A549 treated with ZK216348 at 1 μM for 4 hours (cell line): Measurements from ENCODE around the gene M1AP. TPM values are rescaled to one million over a fixed set of nuclear protein-coding genes. Genes with fewer than 3 reads are reported as not detected.

Experiments
- total RNA-seq: library from RNA; stranded (reverse); fragments of 200-300 nt; extraction: Qiagen RNA extraction; gene quantifications from 5 replicates; pipeline ENCODE4 v1.2.3, GENCODE V29; 2022; ENCODE audit warnings: low read depth

Gene M1AP, protein sequence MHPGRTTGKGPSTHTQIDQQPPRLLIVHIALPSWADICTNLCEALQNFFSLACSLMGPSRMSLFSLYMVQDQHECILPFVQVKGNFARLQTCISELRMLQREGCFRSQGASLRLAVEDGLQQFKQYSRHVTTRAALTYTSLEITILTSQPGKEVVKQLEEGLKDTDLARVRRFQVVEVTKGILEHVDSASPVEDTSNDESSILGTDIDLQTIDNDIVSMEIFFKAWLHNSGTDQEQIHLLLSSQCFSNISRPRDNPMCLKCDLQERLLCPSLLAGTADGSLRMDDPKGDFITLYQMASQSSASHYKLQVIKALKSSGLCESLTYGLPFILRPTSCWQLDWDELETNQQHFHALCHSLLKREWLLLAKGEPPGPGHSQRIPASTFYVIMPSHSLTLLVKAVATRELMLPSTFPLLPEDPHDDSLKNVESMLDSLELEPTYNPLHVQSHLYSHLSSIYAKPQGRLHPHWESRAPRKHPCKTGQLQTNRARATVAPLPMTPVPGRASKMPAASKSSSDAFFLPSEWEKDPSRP
- total RNA-seq = not detected in 5 replicates

DNA sequence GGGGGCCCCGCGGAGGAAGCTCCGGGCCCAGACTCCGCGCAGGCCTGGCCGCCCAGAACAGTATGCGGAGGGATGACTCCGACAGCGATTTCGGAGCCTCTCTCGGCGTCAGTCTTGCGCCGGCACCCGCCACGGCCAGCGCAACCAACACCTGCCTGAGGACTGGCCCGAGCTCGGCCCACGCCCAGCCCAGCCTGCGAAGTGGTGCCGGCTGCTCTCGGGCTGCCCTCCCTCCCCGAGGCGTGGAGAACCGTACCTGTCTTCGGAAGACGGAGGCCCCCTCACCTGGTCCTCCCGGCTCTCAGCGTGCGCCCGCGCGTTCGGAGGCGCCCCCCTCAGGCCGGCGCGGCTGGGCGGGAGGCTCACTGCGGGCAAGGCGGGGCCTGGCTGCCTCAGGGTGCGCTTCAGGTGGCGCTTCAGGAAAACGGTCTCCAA lies at the start of gene M1AP:
Gene M1AP, minus strand, starts transcription at position 322 of the 435 bp plus-strand sequence. CDS start 8,055 bp downstream, outside the sequence.

DNA sequence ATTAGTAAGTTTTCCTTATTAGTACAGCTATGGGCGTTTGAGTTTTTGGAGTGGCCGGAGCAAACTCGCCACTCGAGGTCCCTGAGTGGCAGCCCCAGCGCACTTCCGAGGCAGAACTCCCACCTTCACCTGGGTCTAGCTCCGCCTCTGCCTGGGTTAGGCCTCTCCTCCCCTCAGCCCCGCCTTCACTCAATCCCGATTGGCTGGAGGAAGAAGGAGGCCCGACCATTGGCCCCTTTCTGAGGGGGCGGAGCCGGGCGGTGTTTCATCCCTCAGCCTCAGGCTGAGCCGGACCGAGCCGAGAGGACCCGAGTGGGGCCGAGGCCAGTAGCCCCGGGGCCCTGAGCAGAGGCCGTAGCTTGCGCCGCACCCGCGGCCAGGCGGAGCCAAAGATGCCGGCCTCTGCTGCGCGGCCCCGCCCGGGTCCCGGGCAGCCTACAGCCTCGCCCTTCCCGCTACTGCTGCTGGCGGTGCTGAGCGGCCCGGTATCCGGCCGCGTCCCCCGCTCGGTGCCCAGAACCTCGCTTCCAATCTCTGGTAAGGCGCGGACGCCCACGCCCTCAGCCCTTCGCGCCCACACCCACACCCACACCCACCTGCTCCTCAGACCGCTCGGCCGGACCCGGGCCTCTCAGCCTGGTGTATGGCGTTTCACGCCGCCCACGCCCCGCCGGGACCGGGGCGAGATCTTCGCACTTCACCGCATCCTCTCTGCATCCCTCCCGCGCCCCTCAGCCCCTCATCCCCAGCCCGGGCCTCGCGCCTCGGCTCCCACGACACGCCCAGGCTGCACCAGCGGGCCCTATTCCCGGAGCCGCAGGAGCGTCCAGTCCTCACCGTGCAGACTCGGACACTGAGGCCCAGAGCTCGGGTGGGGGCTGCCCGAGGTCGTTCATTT lies 6.1 kb upstream of the M1AP start, which contains the start of gene SEMA4F:
Gene SEMA4F, plus strand, starts transcription at position 263 of the 898 bp plus-strand sequence. Its CDS starts 130 bp downstream, at position 393.

GRCh38 chr2:74553892-74554819 lies 94.0 kb downstream of the M1AP start, which contains the start of the genes DOK1 and LOXL3:
TSS of gene DOK1 (plus strand) at chr2:74554720. CDS start at chr2:74554755, 35 bp downstream.
TSS of gene LOXL3 (minus strand) at chr2:74553942. CDS start at chr2:74552634, 1,308 bp downstream.

DNA sequence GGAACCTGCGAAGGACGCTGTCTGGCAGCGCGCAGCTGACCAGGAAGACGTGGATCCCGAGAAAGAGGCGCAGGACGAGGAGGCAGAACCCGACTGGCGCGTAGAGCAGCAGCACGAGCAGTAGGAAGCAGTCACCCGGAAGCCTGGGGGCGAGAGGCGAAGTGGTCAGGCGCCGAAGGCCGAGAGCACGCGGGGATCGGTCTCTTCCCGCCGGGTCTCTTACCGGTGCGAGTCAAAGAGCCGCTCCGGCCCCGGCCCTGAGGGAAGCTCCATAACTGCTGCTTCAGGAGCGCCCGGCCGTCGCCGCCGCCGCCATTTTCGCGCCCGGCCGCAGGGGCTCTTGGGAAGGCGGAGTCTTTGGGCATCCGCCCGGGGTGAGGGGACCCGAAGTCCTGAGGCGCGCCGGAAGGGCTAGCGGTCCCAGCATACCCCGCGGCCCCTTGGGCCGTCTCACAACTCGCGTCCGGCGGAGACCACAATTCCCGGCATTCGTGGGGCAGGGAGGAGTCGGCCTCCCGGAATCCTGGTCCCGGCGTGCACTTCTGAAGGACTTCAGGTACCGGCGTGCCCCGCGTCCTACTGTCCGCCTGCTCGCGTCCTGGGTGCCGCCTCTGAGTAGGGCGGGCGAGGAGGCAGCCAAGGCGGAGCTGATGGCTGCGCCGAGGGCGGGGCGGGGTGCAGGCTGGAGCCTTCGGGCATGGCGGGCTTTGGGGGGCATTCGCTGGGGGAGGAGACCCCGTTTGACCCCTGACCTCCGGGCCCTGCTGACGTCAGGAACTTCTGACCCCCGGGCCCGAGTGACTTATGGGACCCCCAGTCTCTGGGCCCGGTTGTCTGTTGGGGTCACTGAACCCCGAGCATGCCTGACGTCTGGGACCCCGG lies 118.5 kb downstream of the M1AP start, which contains the start of the genes AUP1 and HTRA2:
Gene AUP1, minus strand, starts transcription at position 350 of the 882 bp plus-strand sequence. Its CDS starts 77 bp downstream, at position 273.
Gene HTRA2, plus strand, starts transcription at position 577 of the 882 bp plus-strand sequence. Its CDS starts 74 bp downstream, at position 651.

GRCh38 chr2:74525717-74526648 lies 122.1 kb downstream of the M1AP start, which contains the start of gene DQX1:
TSS of gene DQX1 (minus strand) at chr2:74526231. CDS start at chr2:74525729, 502 bp downstream.

GRCh38 chr2:74514368-74515270 lies 133.5 kb downstream of the M1AP start, which contains the start of gene TLX2:
TSS of gene TLX2 (plus strand) at chr2:74514450. CDS start at chr2:74514807, 357 bp downstream.

Other genes starting within 250 kb of the M1AP start
- gene C2orf81, start 226.7 kb downstream of the M1AP start, total RNA-seq = 2.1 to 3.7 TPM (median 3.0 TPM) in 5 replicates
- 63.6 to 93.1 TPM (median 85.8 TPM) in 5 replicates for gene WDR54, start 226.6 kb downstream of the M1AP start, total RNA-seq
- 15.5 to 29.0 TPM (median 23.7 TPM) in 5 replicates for gene RTKN, start 206.4 kb downstream of the M1AP start, total RNA-seq
- 48.5 to 61.5 TPM (median 59.0 TPM) in 5 replicates for gene INO80B, start 193.2 kb downstream of the M1AP start, total RNA-seq
- 43.1 to 83.5 TPM (median 81.4 TPM) in 5 replicates for gene WBP1, start 189.9 kb downstream of the M1AP start, total RNA-seq
- gene MOGS, start 182.9 kb downstream of the M1AP start, total RNA-seq = 30.7 to 57.7 TPM (median 50.7 TPM) in 5 replicates
- gene MRPL53, start 175.7 kb downstream of the M1AP start, total RNA-seq = 106 to 146 TPM (median 137 TPM) in 5 replicates
- 9.7 to 17.8 TPM (median 13.6 TPM) in 5 replicates for gene CCDC142, start 165.3 kb downstream of the M1AP start, total RNA-seq
- 13.0 to 21.2 TPM (median 16.6 TPM) in 5 replicates for gene TTC31, start 165.2 kb downstream of the M1AP start, total RNA-seq
- gene LBX2, start 148.7 kb downstream of the M1AP start, total RNA-seq = 2.2 to 4.3 TPM (median 3.3 TPM) in 5 replicates
- 28.0 to 41.4 TPM (median 33.8 TPM) in 5 replicates for gene PCGF1, start 140.6 kb downstream of the M1AP start, total RNA-seq
- gene TLX2, start 133.9 kb downstream of the M1AP start, total RNA-seq = 0.15 to 0.74 TPM (median 0.21 TPM) in 5 replicates
- 0.09 to 0.49 TPM (median 0.20 TPM) in 3 of 5 replicates, not detected in the others for gene DQX1, start 122.1 kb downstream of the M1AP start, total RNA-seq
- 161 to 256 TPM (median 248 TPM) in 5 replicates for gene AUP1, start 118.6 kb downstream of the M1AP start, total RNA-seq
- 24.5 to 44.4 TPM (median 40.0 TPM) in 5 replicates for gene HTRA2, start 118.4 kb downstream of the M1AP start, total RNA-seq
- 0.27 to 1.1 TPM (median 0.58 TPM) in 5 replicates for gene LOXL3, start 94.4 kb downstream of the M1AP start, total RNA-seq
- gene DOK1, start 93.6 kb downstream of the M1AP start, total RNA-seq = 3.9 to 6.2 TPM (median 4.7 TPM) in 5 replicates
- 7.2 to 13.3 TPM (median 10.9 TPM) in 5 replicates for gene SEMA4F, start 5.9 kb upstream of the M1AP start, total RNA-seq
- gene HK2, start 185.8 kb upstream of the M1AP start, total RNA-seq = 0.76 to 1.3 TPM (median 1.1 TPM) in 5 replicates